ENCODE measurements around the gene VSIG10.

The VSIG10 gene

GRCh38 chr12:118061011-118061872, 42.6 kb downstream of the VSIG10 start, which contains the start of gene WSB2:
TSS of gene WSB2 (minus strand) at chr12:118061179. CDS start at chr12:118061048, 131 bp downstream.
- peak within 1 kb of the TSS; percentile 91 for H3K27ac Mint-ChIP-seq
- H3K36me3 Mint-ChIP-seq (ENCODE audit: low read depth), result peaks cover under 1% of the 10 kb centered on the region
- no peaks in the 10 kb centered on the region for H3K9me3 Mint-ChIP-seq
- H3K4me1 Mint-ChIP-seq, result peaks cover 38% of the 10 kb centered on the region
- peak; percentile 75 for DNase-seq
- H3K4me3 Mint-ChIP-seq, result peak within 1 kb of the TSS; percentile 94
- H3K27me3 Mint-ChIP-seq (ENCODE audit: low read depth, poor library complexity), result no peaks in the 10 kb centered on the region
- TF ChIP-seq CTCF (IDR thresholded peaks at IDR 0.05), result no peak

GRCh38 chr12:118060301-118061010, 43.4 kb downstream of the VSIG10 start:
- TF ChIP-seq CTCF (IDR thresholded peaks at IDR 0.05), result no peak
- peak; percentile 61 for DNase-seq
- Mint-ChIP-seq H3K9me3 (no peaks in the 10 kb centered on the region), H3K4me1 (peaks cover 43% of the 10 kb centered on the region), H3K4me3 (peak overlapping the region; percentile 89), H3K27ac (peak overlapping the region; percentile 64), H3K27me3 (ENCODE audit: low read depth, poor library complexity) (no peaks in the 10 kb centered on the region), H3K36me3 (ENCODE audit: low read depth) (peaks cover 7% of the 10 kb centered on the region)

- no peak for TF ChIP-seq CTCF (IDR thresholded peaks at IDR 0.05)
- no peak for DNase-seq
- H3K4me3 Mint-ChIP-seq, result peak overlapping the region; percentile 89
- H3K36me3 Mint-ChIP-seq (ENCODE audit: low read depth), result peaks cover 7% of the 10 kb centered on the region
- no peaks in the 10 kb centered on the region for H3K27me3 Mint-ChIP-seq (ENCODE audit: low read depth, poor library complexity)
- peaks cover 40% of the 10 kb centered on the region for H3K4me1 Mint-ChIP-seq
- no peaks in the 10 kb centered on the region for H3K9me3 Mint-ChIP-seq
- peak overlapping the region; percentile 64 for H3K27ac Mint-ChIP-seq
These were observed 44.2 kb downstream of the VSIG10 start for GRCh38 chr12:118059341-118060191.

GRCh38 chr12:118058881-118059280, 44.9 kb downstream of the VSIG10 start:
- H3K27me3 Mint-ChIP-seq (ENCODE audit: low read depth, poor library complexity), result no peaks in the 10 kb centered on the region
- peak overlapping the region; percentile 89 for H3K4me3 Mint-ChIP-seq
- TF ChIP-seq CTCF (IDR thresholded peaks at IDR 0.05), result no peak
- H3K9me3 Mint-ChIP-seq, result no peaks in the 10 kb centered on the region
- H3K36me3 Mint-ChIP-seq (ENCODE audit: low read depth), result peaks cover 7% of the 10 kb centered on the region
- peaks cover 33% of the 10 kb centered on the region for H3K4me1 Mint-ChIP-seq
- no peak for DNase-seq
- H3K27ac Mint-ChIP-seq, result no peak overlapping the region

GRCh38 chr12:118058227-118058626, 45.6 kb downstream of the VSIG10 start:
- no peak overlapping the region for H3K4me3 Mint-ChIP-seq
- H3K36me3 Mint-ChIP-seq (ENCODE audit: low read depth), result peaks cover 10% of the 10 kb centered on the region
- no peak for DNase-seq
- H3K27ac Mint-ChIP-seq, result no peak overlapping the region
- H3K9me3 Mint-ChIP-seq, result no peaks in the 10 kb centered on the region
- no peak for TF ChIP-seq CTCF (IDR thresholded peaks at IDR 0.05)
- peaks cover 32% of the 10 kb centered on the region for H3K4me1 Mint-ChIP-seq
- no peaks in the 10 kb centered on the region for H3K27me3 Mint-ChIP-seq (ENCODE audit: low read depth, poor library complexity)

Data from nephron progenitor cell (in vitro differentiated cells).